HepG2 (cell line): ENCODE results near the gene OXSM. TPM values are rescaled to one million over a fixed set of nuclear protein-coding genes. Genes with fewer than 3 reads are reported as not detected.

Experiments used
- ATAC-seq: fragments of 200-7000 bp; cut with Tn5 transposase; 3 replicates; pipeline ENCODE4 v1.9.1; 2020; ENCODE audit warnings: mild to moderate bottlenecking, moderate library complexity
- BruUV-seq: library from RNA; stranded (reverse); fragments of 400-500 nt; replicated peaks from 2 replicates; lab custom pipeline; 2021; lab: Mats Ljungman, UMichigan
- CTCF ChIA-PET: fragments of 300-600 bp; formaldehyde crosslinking; extraction: SDS; loops from one replicate; lab custom pipeline; 2021; ENCODE audit warnings: low total read pairs, inconsistent platforms, low intra/inter-chr PET ratio; lab: Yijun Ruan, JAX
- POLR2A ChIA-PET: fragments of 350-600 bp; sonication (Branson Sonifier 250); formaldehyde crosslinking; loops from one replicate; lab custom pipeline; 2020; ENCODE audit warnings: antibody characterized with exemption, inconsistent platforms; lab: Yijun Ruan, JAX
- DNase-seq: peaks from one replicate; pipeline ENCODE4 v3.0.0-alpha.2; 2015; ENCODE audit warnings: low spot score
- FAIRE-seq: peaks from 3 replicates; lab custom pipeline; 2011; peaks lifted over from hg19 to GRCh38; lab: Jason Lieb, UNC
- H2AFZ ChIP-seq: one replicate; pipeline ENCODE4 v1.6.1; 2011; ENCODE audit warnings: low read length, inconsistent platforms
- H3K27ac ChIP-seq: fragments of 300-600 bp; 3 replicates; pipeline ENCODE4 v1.8.0; 2011; ENCODE audit warnings: mixed run types, mild to moderate bottlenecking, mixed read lengths, low read length, inconsistent platforms; ENCODE audit not compliant: insufficient read depth; ENCODE audit errors: extremely low read length
- H3K27me3 ChIP-seq, 2 experiments: fragments of 200-600 bp in 1 of 2; 2 replicates in 1 of 2; 3 replicates in 1 of 2; pipeline versions ENCODE4 v1.6.0 to v1.8.0; 2011; ENCODE audit warnings: low read length in 2 of 2, mild to moderate bottlenecking in 2 of 2, moderate library complexity in 2 of 2, inconsistent platforms in 1 of 2; ENCODE audit not compliant: insufficient read depth in 2 of 2, control insufficient read depth in 1 of 2
- H3K36me3 ChIP-seq, 2 experiments: fragments of 200-600 bp in 1 of 2; replicated peaks in 1 of 2; 2 replicates in 1 of 2; 3 replicates in 1 of 2; pipeline versions ENCODE4 v1.5.1 to v1.8.0; 2011; ENCODE audit warnings: low read length in 2 of 2, inconsistent platforms in 1 of 2; ENCODE audit not compliant: insufficient read depth in 2 of 2, control insufficient read depth in 1 of 2
- H3K4me1 ChIP-seq: 2 replicates; pipeline ENCODE4 v1.5.1; 2012; ENCODE audit warnings: low read length, inconsistent platforms; ENCODE audit not compliant: insufficient read depth
- H3K4me2 ChIP-seq: 2 replicates; pipeline ENCODE4 v1.6.0; 2011; ENCODE audit warnings: low read depth, low read length, inconsistent platforms
- H3K4me3 ChIP-seq, 3 experiments: fragments of 200-600 bp in 1 of 3; sonication (generic), shearing (Covaris generic) in 1 of 3; replicated peaks in 1 of 3; 2 replicates each; pipeline ENCODE4 v1.5.1; 2011 to 2016; ENCODE audit warnings: low read length in 3 of 3, inconsistent platforms in 2 of 3, low read depth in 2 of 3, mild to moderate bottlenecking in 2 of 3, control low read depth in 1 of 3, mixed read lengths in 1 of 3; ENCODE audit not compliant: insufficient read depth in 1 of 3
- H3K79me2 ChIP-seq: one replicate; pipeline ENCODE4 v1.6.1; 2011; ENCODE audit warnings: low read length, inconsistent platforms; ENCODE audit not compliant: insufficient read depth
- H3K9ac ChIP-seq: 2 replicates; pipeline ENCODE4 v1.6.0; 2011; ENCODE audit warnings: mild to moderate bottlenecking, low read depth, low read length, inconsistent platforms; ENCODE audit not compliant: insufficient read depth
- H3K9me3 ChIP-seq: 2 replicates; pipeline ENCODE4 v1.5.1; 2012; ENCODE audit warnings: mild to moderate bottlenecking, low read length
- H4K20me1 ChIP-seq: 2 replicates; pipeline ENCODE4 v1.6.0; 2011; ENCODE audit warnings: inconsistent platforms, mild to moderate bottlenecking, low read length, moderate library complexity; ENCODE audit not compliant: insufficient read depth
- FOSL2 ChIP-seq: sonication (generic); formaldehyde crosslinking; IDR thresholded peaks from 2 replicates; pipeline ENCODE4 v1.4.0; 2020; ENCODE audit warnings: missing genetic modification reagents
- HNRNPK ChIP-seq: fragments of 200-400 bp; formaldehyde crosslinking; IDR thresholded peaks from 2 replicates; pipeline ENCODE4 v1.6.1; 2018; ENCODE audit warnings: low read length, low read depth, moderate library complexity, mild to moderate bottlenecking; ENCODE audit not compliant: poor library complexity, severe bottlenecking
- PHB2 ChIP-seq: fragments of 450-650 bp; IDR thresholded peaks from 2 replicates; pipeline ENCODE4 v1.6.1; 2018; ENCODE audit not compliant: partially characterized antibody
- SIX1 ChIP-seq: sonication (generic); formaldehyde crosslinking; IDR thresholded peaks from 2 replicates; pipeline ENCODE4 v1.4.0; 2020; ENCODE audit warnings: missing genetic modification reagents, borderline replicate concordance
- ZBTB7A ChIP-seq: sonication (generic); formaldehyde crosslinking; IDR thresholded peaks from 2 replicates; pipeline ENCODE4 v1.8.0; 2022; ENCODE audit warnings: mild to moderate bottlenecking, missing genetic modification reagents
- ZNF121 ChIP-seq: sonication (generic); formaldehyde crosslinking; IDR thresholded peaks from 2 replicates; pipeline ENCODE4 v1.5.0; 2020; ENCODE audit warnings: mild to moderate bottlenecking, missing genetic modification reagents
- WGBS: methylation state at CpG from one replicate; pipeline ENCODE4 v1.1.6; 2017; ENCODE audit warnings: low lambda C conversion rate; 5-methylcytosine and 5-hydroxymethylcytosine counted together
- in situ Hi-C: cut with HindIII; loops from 2 replicates; pipeline ENCODE4 v1.10.0; 2017; ENCODE audit warnings: low pct_unique_long_range_greater_than_20kb; ENCODE audit not compliant: extremely low pct_ligation_motif_present
- intact Hi-C: fragments of 100-400 bp; cut with micrococcal nuclease; formaldehyde crosslinking; loops from one replicate; pipeline ENCODE4 v1.10.0; 2022; ENCODE audit not compliant: unreplicated experiment
- polyA plus RNA-seq, 8 experiments: library from polyadenylated mRNA; depleted of rRNA in 3 of 8; stranded (reverse) in 7 of 8; unstranded in 1 of 8; fragments of >200 nt; fragmentation: Illumina TruSeq in 4 of 8; extraction: Trizol in 4 of 8; gene quantifications; 2 replicates each; pipeline versions ENCODE4 v1.2.1 to v1.2.3, GENCODE V29; 2011 to 2016; ENCODE audit warnings: low read depth in 4 of 8, missing spikeins in 1 of 8, mixed read lengths in 1 of 8; ENCODE audit not compliant: insufficient read depth in 1 of 8
- total RNA-seq, 5 experiments: library from RNA; depleted of rRNA; stranded (reverse); fragments of >200 nt; fragmentation: Illumina TruSeq; extraction: Trizol; gene quantifications; 2 replicates each; pipeline ENCODE4 v1.2.3, GENCODE V29; 2016; ENCODE audit warnings: low read depth in 1 of 5
- TF ChIP-seq, protein P1 (sequence below): sonication (generic); formaldehyde crosslinking; IDR thresholded peaks from 2 replicates; pipeline ENCODE4 v1.8.1; 2023; ENCODE audit warnings: mild to moderate bottlenecking, inconsistent platforms, moderate library complexity, missing genetic modification reagents, borderline replicate concordance
- TF ChIP-seq, protein P2 (sequence below): IDR thresholded peaks from 2 replicates; pipeline ENCODE4 v1.6.1; 2016; ENCODE audit warnings: missing biosample characterization, missing genetic modification reagents, low read depth

OXSM gene
- total and polyA plus RNA-seq, 2 of the 13 experiments (the other 11 are each of a cell fraction or from before 2014, with no cell fraction given): 18.2 to 34.4 TPM

DNA sequence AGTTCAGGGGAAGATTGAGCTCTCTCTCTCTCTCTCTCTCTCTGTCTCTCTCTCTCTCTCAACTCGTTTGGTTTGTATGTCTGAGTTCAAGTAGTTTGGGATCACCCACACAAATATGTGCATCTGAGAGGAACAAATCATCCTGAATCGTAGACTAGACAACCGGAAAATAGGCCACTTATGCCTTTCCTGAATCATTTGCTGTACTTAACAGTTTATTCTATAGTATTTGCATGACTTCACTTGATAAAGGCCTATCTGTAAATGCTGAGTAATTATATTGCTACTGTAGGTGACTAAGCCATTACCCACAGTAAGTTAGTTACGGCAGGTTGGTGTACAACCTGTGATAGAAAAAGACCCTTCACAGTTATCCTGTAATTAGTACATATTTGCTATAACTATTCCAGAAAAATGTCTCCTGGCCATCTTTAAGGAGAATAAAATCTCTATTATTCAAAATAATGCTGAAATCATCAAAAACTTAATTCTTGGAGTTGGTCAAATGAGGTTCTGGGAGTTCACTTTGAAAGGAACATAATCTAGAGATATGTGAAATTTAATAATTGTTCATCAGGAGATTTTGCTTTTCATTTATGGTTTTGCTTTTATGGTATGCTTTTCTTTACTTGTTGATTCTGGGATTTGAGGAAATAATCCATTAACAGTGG, 31.1 kb downstream of the OXSM start (continued):
- TF ChIP-seq, protein P1, sequence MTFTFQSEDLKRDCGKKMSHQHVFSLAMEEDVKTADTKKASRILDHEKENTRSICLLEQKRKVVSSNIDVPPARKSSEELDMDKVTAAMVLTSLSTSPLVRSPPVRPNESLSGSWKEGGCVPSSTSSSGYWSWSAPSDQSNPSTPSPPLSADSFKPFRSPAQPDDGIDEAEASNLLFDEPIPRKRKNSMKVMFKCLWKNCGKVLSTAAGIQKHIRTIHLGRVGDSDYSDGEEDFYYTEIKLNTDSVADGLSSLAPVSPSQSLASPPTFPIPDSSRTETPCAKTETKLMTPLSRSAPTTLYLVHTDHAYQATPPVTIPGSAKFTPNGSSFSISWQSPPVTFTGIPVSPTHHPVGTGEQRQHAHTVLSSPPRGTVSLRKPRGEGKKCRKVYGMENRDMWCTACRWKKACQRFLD (CRISPR knock-in tag): no peak
- TF ChIP-seq PHB2 (no peak), SIX1 (CRISPR knock-in tag) (no peak), ZNF121 (no peak), FOSL2 (CRISPR knock-in tag) (no peak), ZBTB7A (CRISPR knock-in tag) (no peak)

DNA sequence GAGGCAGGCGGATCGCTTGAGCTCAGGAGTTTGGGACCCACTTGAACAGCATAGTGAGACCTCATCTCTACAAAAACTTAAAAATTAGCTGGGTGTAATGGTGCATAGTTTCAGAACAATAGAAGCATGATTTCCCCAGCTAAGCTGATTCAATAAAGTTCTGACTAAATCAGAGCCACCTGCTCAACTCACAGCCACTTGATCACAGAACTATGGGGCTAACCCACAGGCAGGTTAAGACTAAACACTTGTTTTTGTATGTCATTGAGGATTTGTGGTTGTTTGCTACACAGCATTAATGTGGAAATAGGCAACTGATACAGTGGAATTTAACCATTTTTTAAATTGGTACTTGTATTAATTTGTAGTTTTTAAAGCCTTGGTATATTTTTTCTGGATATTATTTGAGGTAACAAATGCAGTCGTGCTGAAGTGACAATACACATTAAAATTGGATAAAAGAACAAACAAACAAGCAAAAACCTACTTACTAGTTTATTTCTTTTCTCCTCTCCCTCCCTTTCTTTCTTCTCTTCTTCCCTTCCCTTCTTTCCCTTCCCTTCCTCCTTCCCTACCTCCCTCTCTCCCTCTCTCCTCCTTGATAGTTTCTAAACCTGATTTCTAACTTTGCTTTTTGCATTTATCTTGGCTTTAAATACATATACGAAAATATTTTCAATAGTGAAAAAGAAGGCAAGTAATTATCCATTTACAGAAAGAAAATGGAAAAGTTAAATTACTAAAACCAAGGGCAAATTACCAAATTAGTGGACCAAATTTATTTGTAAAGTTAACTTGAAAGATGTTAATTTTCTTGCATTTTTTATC, 32.1 kb downstream of the OXSM start:
- no peak overlapping the region for H3K4me3 ChIP-seq
- no peaks in the 10 kb centered on the region for H3K9me3 ChIP-seq
- ChIA-PET CTCF (no interaction called here), POLR2A (no interaction called here)
- no peaks in the 10 kb centered on the region for H4K20me1 ChIP-seq
- ATAC-seq (no peak), FAIRE-seq (no peak), DNase-seq (no peak)
- H3K27me3 ChIP-seq: no peaks in the 10 kb centered on the region
- H3K27ac ChIP-seq: no peak overlapping the region
- H3K9ac ChIP-seq: no peak overlapping the region
- no peaks in the 10 kb centered on the region for H3K4me1 ChIP-seq
- in situ Hi-C loops (no loop called here), intact Hi-C loops (no loop called here)
- H3K79me2 ChIP-seq: no peaks in the 10 kb centered on the region
- H3K4me2 ChIP-seq: no peak overlapping the region
- WGBS: 46% methylated on average over 4 of the region's 4 CpGs
- H3K36me3 ChIP-seq: no peaks in the 10 kb centered on the region
- no TSS peak for BruUV-seq
- peak; percentile 79 for TF ChIP-seq HNRNPK
- TF ChIP-seq, protein P2, sequence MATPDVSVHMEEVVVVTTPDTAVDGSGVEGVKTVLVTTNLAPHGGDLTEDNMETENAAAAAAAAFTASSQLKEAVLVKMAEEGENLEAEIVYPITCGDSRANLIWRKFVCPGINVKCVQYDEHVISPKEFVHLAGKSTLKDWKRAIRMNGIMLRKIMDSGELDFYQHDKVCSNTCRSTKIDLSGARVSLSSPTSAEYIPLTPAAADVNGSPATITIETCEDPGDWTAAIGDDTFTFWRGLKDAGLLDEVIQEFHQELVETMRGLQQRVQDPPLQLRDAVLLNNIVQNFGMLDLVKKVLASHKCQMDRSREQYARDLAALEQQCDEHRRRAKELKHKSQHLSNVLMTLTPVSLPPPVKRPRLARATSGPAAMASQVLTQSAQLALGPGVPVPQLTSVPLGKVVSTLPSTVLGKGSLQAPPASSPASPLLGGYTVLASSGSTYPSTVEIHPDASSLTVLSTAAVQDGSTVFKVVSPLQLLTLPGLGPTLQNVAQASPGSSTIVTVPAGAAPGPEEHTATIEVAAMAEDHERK (CRISPR knock-in tag): no peak
- H2AFZ ChIP-seq: no peak overlapping the region
